ENCODE results near the gene TMEM26. TPM values are rescaled to one million over a fixed set of nuclear protein-coding genes. Genes with fewer than 3 reads are reported as not detected.

TMEM26 gene
- total and polyA plus RNA-seq, 2 of the 13 experiments (the other 11 are each of a cell fraction or from before 2014, with no cell fraction given), result not detected

- Histone ChIP-seq H3K4me1 (ENCODE audit: insufficient read depth, low read length) (no peaks in the 10 kb centered on the region), H3K27me3 (ENCODE audit: control insufficient read depth in 1 of 2, insufficient read depth in 2 of 2, low read length in 2 of 2) (no peaks in the 10 kb centered on the region; a peak in 1 of 5 replicates), H2AFZ (ENCODE audit: low read length) (no peak overlapping the region), H3K27ac (ENCODE audit: extremely low read length, insufficient read depth, low read length) (no peak overlapping the region), H3K4me2 (ENCODE audit: low read depth, low read length) (no peak overlapping the region), H3K9ac (ENCODE audit: insufficient read depth, low read depth, low read length) (no peak overlapping the region), H3K36me3 (replicated peaks in 1 of 2; ENCODE audit: control insufficient read depth in 1 of 2, insufficient read depth in 2 of 2, low read length in 2 of 2) (no peaks in the 10 kb centered on the region), H3K79me2 (ENCODE audit: insufficient read depth, low read length) (no peaks in the 10 kb centered on the region), H4K20me1 (ENCODE audit: insufficient read depth, low read length) (no peaks in the 10 kb centered on the region), H3K4me3 (replicated peaks in 1 of 3; ENCODE audit: insufficient read depth in 1 of 3, low read depth in 2 of 3, low read length in 3 of 3) (no peak overlapping the region), H3K9me3 (ENCODE audit: low read length) (no peaks in the 10 kb centered on the region)
- POLR2A ChIA-PET, result no interaction called here
- intact Hi-C loops (cut with micrococcal nuclease; ENCODE audit: unreplicated experiment) (no loop called here), in situ Hi-C loops (cut with HindIII; ENCODE audit: extremely low pct_ligation_motif_present, low pct_unique_long_range_greater_than_20kb) (no loop called here)
- BruUV-seq (replicated peaks), result no TSS peak
- ATAC-seq (no peak), FAIRE-seq (no peak), DNase-seq (ENCODE audit: low spot score) (no peak)
- WGBS (ENCODE audit: low lambda C conversion rate), result 4% methylated on average over 2 of the region's 2 CpGs
- CTCF ChIA-PET (ENCODE audit: low intra/inter-chr PET ratio, low total read pairs), result no interaction called here
- TF ChIP-seq MAFF (IDR thresholded peaks at IDR 0.05; ENCODE audit: low read depth, low read length) (0 out of 2 replicates have a peak, but pooled peaks have one; percentile 40), MAFK (conservative IDR thresholded peaks at IDR 0.05 in 1 of 2, IDR thresholded peaks at IDR 0.05 in 1 of 2; ENCODE audit: low read length in 2 of 2) (peak; percentile 59 to 74), SP5 (CRISPR knock-in tag; IDR thresholded peaks at IDR 0.05; ENCODE audit: borderline replicate concordance, low read depth) (no peak)
These were observed 35.5 kb downstream of the TMEM26 start for GRCh38 chr10:61417661-61418060.

DNA sequence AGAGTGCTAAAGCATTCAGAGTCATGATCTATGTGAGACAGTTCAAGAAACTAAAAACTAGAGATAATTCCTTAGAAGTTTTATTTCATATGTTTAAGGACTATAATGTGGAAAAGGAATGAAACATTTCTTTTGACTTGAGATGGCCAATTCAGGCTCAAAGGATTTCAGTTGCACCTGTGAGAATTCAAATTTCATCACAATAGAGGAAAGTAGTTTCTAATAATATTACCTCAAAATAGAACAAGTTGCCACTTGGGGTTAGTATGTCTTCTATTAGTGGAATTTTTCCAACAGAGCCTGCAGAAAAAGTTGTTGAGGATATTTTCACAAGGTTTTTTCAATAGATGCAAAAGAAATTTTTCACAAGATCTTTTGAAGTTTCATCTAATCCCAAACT lies 37.4 kb downstream of the TMEM26 start:
- Histone ChIP-seq H3K9me3 (ENCODE audit: low read length) (no peaks in the 10 kb centered on the region), H4K20me1 (ENCODE audit: insufficient read depth, low read length) (no peaks in the 10 kb centered on the region), H3K9ac (ENCODE audit: insufficient read depth, low read depth, low read length) (no peak overlapping the region), H3K27ac (ENCODE audit: extremely low read length, insufficient read depth, low read length) (no peak overlapping the region), H2AFZ (ENCODE audit: low read length) (no peak overlapping the region), H3K27me3 (ENCODE audit: control insufficient read depth in 1 of 2, insufficient read depth in 2 of 2, low read length in 2 of 2) (no peaks in the 10 kb centered on the region), H3K4me3 (replicated peaks in 1 of 3; ENCODE audit: insufficient read depth in 1 of 3, low read depth in 2 of 3, low read length in 3 of 3) (no peak overlapping the region), H3K4me2 (ENCODE audit: low read depth, low read length) (no peak overlapping the region), H3K36me3 (replicated peaks in 1 of 2; ENCODE audit: control insufficient read depth in 1 of 2, insufficient read depth in 2 of 2, low read length in 2 of 2) (no peaks in the 10 kb centered on the region), H3K4me1 (ENCODE audit: insufficient read depth, low read length) (no peaks in the 10 kb centered on the region), H3K79me2 (ENCODE audit: insufficient read depth, low read length) (no peaks in the 10 kb centered on the region)
- intact Hi-C loops (cut with micrococcal nuclease; ENCODE audit: unreplicated experiment) (no loop called here), in situ Hi-C loops (cut with HindIII; ENCODE audit: extremely low pct_ligation_motif_present, low pct_unique_long_range_greater_than_20kb) (no loop called here)
- ChIA-PET POLR2A (no interaction called here), CTCF (ENCODE audit: low intra/inter-chr PET ratio, low total read pairs) (no interaction called here)
- no peak for FAIRE-seq
- ATAC-seq, result no peak
- no peak for DNase-seq (ENCODE audit: low spot score)
- no TSS peak for BruUV-seq (replicated peaks)
- TF ChIP-seq ZNF781 (CRISPR knock-in tag; IDR thresholded peaks at IDR 0.05; ENCODE audit: borderline replicate concordance, not compliant biosample characterization) (no peak), AGO2 (optimal IDR thresholded peaks at IDR 0.05; ENCODE audit: low read depth, low read length) (no peak), ZNF12 (CRISPR knock-in tag; IDR thresholded peaks at IDR 0.05) (no peak), RXRB (CRISPR knock-in tag; IDR thresholded peaks at IDR 0.05; ENCODE audit: borderline replicate concordance) (no peak), THAP9 (CRISPR knock-in tag; IDR thresholded peaks at IDR 0.05; ENCODE audit: borderline replicate concordance) (no peak), FOXK2 (IDR thresholded peaks at IDR 0.05) (no peak), ZSCAN25 (CRISPR knock-in tag; IDR thresholded peaks at IDR 0.05) (no peak)
- TF ChIP-seq, protein P1, sequence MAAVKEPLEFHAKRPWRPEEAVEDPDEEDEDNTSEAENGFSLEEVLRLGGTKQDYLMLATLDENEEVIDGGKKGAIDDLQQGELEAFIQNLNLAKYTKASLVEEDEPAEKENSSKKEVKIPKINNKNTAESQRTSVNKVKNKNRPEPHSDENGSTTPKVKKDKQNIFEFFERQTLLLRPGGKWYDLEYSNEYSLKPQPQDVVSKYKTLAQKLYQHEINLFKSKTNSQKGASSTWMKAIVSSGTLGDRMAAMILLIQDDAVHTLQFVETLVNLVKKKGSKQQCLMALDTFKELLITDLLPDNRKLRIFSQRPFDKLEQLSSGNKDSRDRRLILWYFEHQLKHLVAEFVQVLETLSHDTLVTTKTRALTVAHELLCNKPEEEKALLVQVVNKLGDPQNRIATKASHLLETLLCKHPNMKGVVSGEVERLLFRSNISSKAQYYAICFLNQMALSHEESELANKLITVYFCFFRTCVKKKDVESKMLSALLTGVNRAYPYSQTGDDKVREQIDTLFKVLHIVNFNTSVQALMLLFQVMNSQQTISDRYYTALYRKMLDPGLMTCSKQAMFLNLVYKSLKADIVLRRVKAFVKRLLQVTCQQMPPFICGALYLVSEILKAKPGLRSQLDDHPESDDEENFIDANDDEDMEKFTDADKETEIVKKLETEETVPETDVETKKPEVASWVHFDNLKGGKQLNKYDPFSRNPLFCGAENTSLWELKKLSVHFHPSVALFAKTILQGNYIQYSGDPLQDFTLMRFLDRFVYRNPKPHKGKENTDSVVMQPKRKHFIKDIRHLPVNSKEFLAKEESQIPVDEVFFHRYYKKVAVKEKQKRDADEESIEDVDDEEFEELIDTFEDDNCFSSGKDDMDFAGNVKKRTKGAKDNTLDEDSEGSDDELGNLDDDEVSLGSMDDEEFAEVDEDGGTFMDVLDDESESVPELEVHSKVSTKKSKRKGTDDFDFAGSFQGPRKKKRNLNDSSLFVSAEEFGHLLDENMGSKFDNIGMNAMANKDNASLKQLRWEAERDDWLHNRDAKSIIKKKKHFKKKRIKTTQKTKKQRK (IDR thresholded peaks at IDR 0.05; ENCODE audit: low read length), result no peak
- TF ChIP-seq, protein P2, sequence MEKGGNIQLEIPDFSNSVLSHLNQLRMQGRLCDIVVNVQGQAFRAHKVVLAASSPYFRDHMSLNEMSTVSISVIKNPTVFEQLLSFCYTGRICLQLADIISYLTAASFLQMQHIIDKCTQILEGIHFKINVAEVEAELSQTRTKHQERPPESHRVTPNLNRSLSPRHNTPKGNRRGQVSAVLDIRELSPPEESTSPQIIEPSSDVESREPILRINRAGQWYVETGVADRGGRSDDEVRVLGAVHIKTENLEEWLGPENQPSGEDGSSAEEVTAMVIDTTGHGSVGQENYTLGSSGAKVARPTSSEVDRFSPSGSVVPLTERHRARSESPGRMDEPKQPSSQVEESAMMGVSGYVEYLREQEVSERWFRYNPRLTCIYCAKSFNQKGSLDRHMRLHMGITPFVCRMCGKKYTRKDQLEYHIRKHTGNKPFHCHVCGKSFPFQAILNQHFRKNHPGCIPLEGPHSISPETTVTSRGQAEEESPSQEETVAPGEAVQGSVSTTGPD (CRISPR knock-in tag; IDR thresholded peaks at IDR 0.05), result no peak
